NT2/D1 (cell line): ENCODE results near the gene SCGN.

Experiments used
- DNase-seq: peaks from one replicate; pipeline ENCODE4 v3.0.0-alpha.2; 2011; ENCODE audit warnings: low read depth, low spot score
- H3K27me3 ChIP-seq: 2 replicates; pipeline ENCODE4 v1.6.0; 2011; ENCODE audit warnings: mild to moderate bottlenecking; ENCODE audit not compliant: insufficient read length, insufficient read depth
- H3K36me3 ChIP-seq: 2 replicates; pipeline ENCODE4 v1.6.1; 2011; ENCODE audit warnings: mild to moderate bottlenecking, low read length, mixed read lengths; ENCODE audit not compliant: insufficient read depth, insufficient read length
- H3K4me1 ChIP-seq: 2 replicates; pipeline ENCODE4 v1.5.1; 2011; ENCODE audit not compliant: insufficient read depth, insufficient read length
- H3K4me3 ChIP-seq: 2 replicates; pipeline ENCODE4 v1.5.1; 2011; ENCODE audit warnings: low read depth; ENCODE audit not compliant: insufficient read length
- H3K9ac ChIP-seq: 2 replicates; pipeline ENCODE4 v1.6.0; 2011; ENCODE audit warnings: low read depth; ENCODE audit not compliant: insufficient read length
- H3K9me3 ChIP-seq: 2 replicates; pipeline ENCODE4 v1.5.1; 2011; ENCODE audit warnings: mild to moderate bottlenecking, low read length; ENCODE audit not compliant: insufficient read depth
- SUZ12 ChIP-seq: IDR thresholded peaks from 2 replicates; pipeline ENCODE4 v1.6.1; 2011; ENCODE audit not compliant: insufficient read length, insufficient read depth; ENCODE audit errors: extremely low read depth
- YY1 ChIP-seq: IDR thresholded peaks from 2 replicates; pipeline ENCODE4 v1.6.1; 2011; ENCODE audit not compliant: insufficient read length, insufficient read depth
- ZNF274 ChIP-seq: IDR thresholded peaks from 2 replicates; pipeline ENCODE4 v1.6.1; 2011; ENCODE audit warnings: mild to moderate bottlenecking, low read depth, low read length

Gene SCGN

DNA sequence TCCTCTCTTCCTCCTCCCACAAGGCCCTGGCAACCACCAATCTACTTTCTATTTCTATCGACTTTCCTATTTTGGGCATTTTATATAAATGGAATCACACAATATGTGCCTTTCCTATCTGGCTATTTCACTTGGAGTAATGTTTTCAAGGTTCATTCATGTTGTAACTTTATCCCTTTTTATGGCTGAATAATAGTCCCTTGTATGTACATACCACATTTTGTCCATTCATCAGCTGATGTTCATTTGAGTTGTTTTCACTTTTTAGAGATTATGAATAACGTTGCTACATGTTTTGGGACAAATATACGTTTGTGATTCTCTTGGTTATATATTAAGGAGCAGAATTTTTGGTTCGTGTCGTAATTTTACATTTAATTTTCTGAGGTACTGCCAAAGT is 33.9 kb downstream of the SCGN start:
- H3K36me3 ChIP-seq, result no peaks in the 10 kb centered on the region
- H3K9ac ChIP-seq, result no peak overlapping the region
- no peaks in the 10 kb centered on the region for H3K4me1 ChIP-seq
- TF ChIP-seq SUZ12, result no peak
- no peak for TF ChIP-seq ZNF274
- TF ChIP-seq YY1, result no peak
- H3K27me3 ChIP-seq, result no peaks in the 10 kb centered on the region
- H3K4me3 ChIP-seq, result no peak overlapping the region
- DNase-seq, result no peak
- no peaks in the 10 kb centered on the region for H3K9me3 ChIP-seq

DNA sequence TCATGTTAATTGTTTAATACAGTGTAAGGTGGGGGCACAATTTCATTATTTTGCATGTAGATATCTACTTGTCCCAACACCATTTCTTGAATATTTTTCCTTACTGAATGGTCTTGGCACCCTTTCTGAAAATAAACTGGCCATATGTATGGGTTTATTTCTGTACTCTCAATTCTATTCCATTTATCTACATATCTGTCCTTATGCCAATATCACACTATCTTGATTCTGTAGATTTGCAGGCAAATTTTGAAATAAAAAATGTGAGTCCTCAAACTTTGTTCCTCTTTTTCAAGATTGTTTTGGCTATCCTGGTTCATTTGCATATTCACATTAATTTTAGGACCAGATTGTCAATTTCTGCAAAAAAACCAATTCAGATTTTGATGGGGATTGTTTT is 34.8 kb downstream of the SCGN start:
- Histone ChIP-seq H3K9ac (no peak overlapping the region), H3K9me3 (no peaks in the 10 kb centered on the region), H3K4me1 (no peaks in the 10 kb centered on the region), H3K27me3 (no peaks in the 10 kb centered on the region), H3K4me3 (no peak overlapping the region), H3K36me3 (no peaks in the 10 kb centered on the region)
- DNase-seq, result no peak
- TF ChIP-seq SUZ12 (no peak), ZNF274 (no peak), YY1 (no peak)

DNA sequence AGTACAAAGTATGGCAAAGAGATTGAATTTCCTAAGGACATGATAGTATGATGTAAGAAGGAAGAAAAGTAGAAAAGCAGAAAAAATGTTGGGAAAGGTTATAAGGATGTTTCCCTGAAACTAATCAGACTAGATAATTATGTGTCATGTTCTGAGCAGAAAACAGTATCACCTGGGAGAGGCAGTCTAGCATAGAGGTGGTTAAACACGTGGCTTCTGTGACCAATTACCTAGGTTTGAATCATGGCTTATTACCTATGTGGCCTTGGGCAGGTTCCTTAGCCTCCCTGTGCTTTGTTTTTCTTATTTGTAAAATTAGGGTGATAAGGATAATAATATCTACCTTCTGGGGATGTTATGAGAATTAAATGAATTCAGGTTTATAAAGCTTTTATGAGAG is 38.0 kb downstream of the SCGN start:
- Histone ChIP-seq H3K9ac (no peak overlapping the region), H3K27me3 (no peaks in the 10 kb centered on the region), H3K4me1 (no peaks in the 10 kb centered on the region), H3K9me3 (no peaks in the 10 kb centered on the region), H3K4me3 (no peak overlapping the region), H3K36me3 (no peaks in the 10 kb centered on the region)
- TF ChIP-seq YY1, result no peak
- no peak for TF ChIP-seq ZNF274
- TF ChIP-seq SUZ12, result no peak
- no peak for DNase-seq

DNA sequence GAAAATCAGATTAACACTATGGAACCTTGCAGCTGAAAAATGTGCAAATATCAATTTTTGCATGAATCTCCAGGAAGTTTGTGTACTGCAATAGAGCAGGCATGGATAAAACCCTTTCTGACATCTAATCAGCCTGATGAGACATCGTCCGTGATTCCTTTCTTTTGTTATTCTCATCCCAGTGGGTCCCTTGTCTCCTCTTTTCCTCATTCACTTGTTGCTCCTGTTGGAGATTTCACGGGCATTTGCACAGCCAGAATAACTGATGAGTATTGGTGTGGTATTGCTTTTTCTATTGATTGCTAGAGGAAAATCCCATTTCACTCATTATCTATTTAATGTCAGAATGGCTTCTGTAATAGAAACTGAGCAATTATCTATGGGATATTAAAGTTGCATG is 39.9 kb downstream of the SCGN start:
- H3K36me3 ChIP-seq, result no peaks in the 10 kb centered on the region
- DNase-seq, result no peak
- H3K9me3 ChIP-seq, result no peaks in the 10 kb centered on the region
- H3K9ac ChIP-seq, result no peak overlapping the region
- no peaks in the 10 kb centered on the region for H3K27me3 ChIP-seq
- H3K4me1 ChIP-seq, result no peaks in the 10 kb centered on the region
- no peak for TF ChIP-seq YY1
- TF ChIP-seq SUZ12, result no peak
- TF ChIP-seq ZNF274, result no peak
- H3K4me3 ChIP-seq, result no peak overlapping the region

- no peaks in the 10 kb centered on the region for H3K4me1 ChIP-seq
- H3K9ac ChIP-seq, result no peak overlapping the region
- no peaks in the 10 kb centered on the region for H3K9me3 ChIP-seq
- TF ChIP-seq ZNF274 (no peak), SUZ12 (no peak), YY1 (no peak)
- no peaks in the 10 kb centered on the region for H3K36me3 ChIP-seq
- DNase-seq, result peak; percentile 22
- no peaks in the 10 kb centered on the region for H3K27me3 ChIP-seq
- H3K4me3 ChIP-seq, result no peak overlapping the region
Measured at GRCh38 chr6:25692472-25692871, 40.5 kb downstream of the SCGN start.

DNA sequence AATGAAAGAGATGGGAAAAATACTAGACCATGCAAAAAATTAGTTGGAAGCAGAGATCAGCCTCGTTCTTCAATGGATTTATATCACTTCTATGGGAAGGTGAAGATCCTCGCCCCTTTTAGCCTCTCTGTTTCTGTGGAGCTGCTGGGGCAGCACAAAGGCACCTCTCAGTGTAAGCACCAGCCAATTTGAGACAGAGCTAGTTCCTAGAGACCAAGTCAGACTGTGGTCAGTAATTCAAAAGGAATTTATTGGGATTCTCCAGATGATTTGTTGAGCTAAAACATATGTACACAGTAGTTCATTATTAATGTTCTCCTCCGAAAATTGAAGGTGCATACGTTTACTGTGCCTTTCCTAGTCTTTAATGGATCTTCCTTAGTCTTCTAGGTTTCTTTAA is 42.4 kb downstream of the SCGN start:
- no peaks in the 10 kb centered on the region for H3K4me1 ChIP-seq
- H3K36me3 ChIP-seq, result no peaks in the 10 kb centered on the region
- H3K9ac ChIP-seq, result no peak overlapping the region
- H3K9me3 ChIP-seq, result no peaks in the 10 kb centered on the region
- DNase-seq, result no peak
- TF ChIP-seq ZNF274 (no peak), SUZ12 (no peak), YY1 (no peak)
- H3K4me3 ChIP-seq, result no peak overlapping the region
- H3K27me3 ChIP-seq, result no peaks in the 10 kb centered on the region

GRCh38 chr6:25695671-25696070 is 43.7 kb downstream of the SCGN start:
- TF ChIP-seq SUZ12, result no peak
- no peak for TF ChIP-seq YY1
- no peak for TF ChIP-seq ZNF274
- DNase-seq, result no peak

More at GRCh38 chr6:25695671-25696070, 43.7 kb downstream of the SCGN start:
- H3K4me1 ChIP-seq, result no peaks in the 10 kb centered on the region
- no peak overlapping the region for H3K9ac ChIP-seq
- H3K4me3 ChIP-seq, result no peak overlapping the region
- H3K36me3 ChIP-seq, result no peaks in the 10 kb centered on the region
- H3K27me3 ChIP-seq, result no peaks in the 10 kb centered on the region
- no peaks in the 10 kb centered on the region for H3K9me3 ChIP-seq
